ENCODE data around the gene IL17D. TPM values are rescaled to one million over a fixed set of nuclear protein-coding genes. Genes with fewer than 3 reads are reported as not detected.

The IL17D gene
- total RNA-seq, result 1 to 10 TPM in 2 of 4 donors, not detected in 2; 2.4 to 3.9 TPM

GRCh38 chr13:20702915-20703779, at the start of gene IL17D:
Gene IL17D, plus strand, starts transcription at chr13:20703699. Its CDS starts 303 bp downstream, at chr13:20704002.
- Histone ChIP-seq H3K9me3 (no peaks in the 10 kb centered on the region), H3K27ac (peak within 1 kb of the TSS in 3 of 4 donors; percentile 47 to 77 (median 58))
- DNase-seq, result peak in 1 of 3 donors; percentile 64

GRCh38 chr13:20654156-20654555, 49.3 kb upstream of the IL17D start:
- no peaks in the 10 kb centered on the region for H3K9me3 ChIP-seq
- H3K27me3 ChIP-seq, result no peaks in the 10 kb centered on the region
- H3K36me3 ChIP-seq, result peaks cover 0 to 12% (median 0%) of the 10 kb centered on the region in 3 donors
- DNase-seq, result no peak
- TF ChIP-seq POLR2A (IDR thresholded peaks at IDR 0.05) (no peak), CTCF (IDR thresholded peaks at IDR 0.05) (no peak)
- H3K4me1 ChIP-seq, result no peaks in the 10 kb centered on the region
- no peak overlapping the region for H3K4me3 ChIP-seq
- H3K27ac ChIP-seq, result no peak overlapping the region

More at GRCh38 chr13:20702915-20703779, at the start of gene IL17D:
- Histone ChIP-seq H3K4me3 (peak within 1 kb of the TSS; percentile 49 to 88 (median 77)), H3K4me1 (peaks cover 0 to 6% (median 3%) of the 10 kb centered on the region in 4 donors), H3K27me3 (no peaks in the 10 kb centered on the region), H3K36me3 (no peaks in the 10 kb centered on the region)
- no peak for TF ChIP-seq POLR2A (IDR thresholded peaks at IDR 0.05)

GRCh38 chr13:20658451-20659040, 45.0 kb upstream of the IL17D start:
- Histone ChIP-seq H3K9me3 (no peaks in the 10 kb centered on the region), H3K4me3 (no peak overlapping the region), H3K27ac (no peak overlapping the region), H3K27me3 (no peaks in the 10 kb centered on the region), H3K36me3 (peaks cover 0 to 16% (median 0%) of the 10 kb centered on the region in 3 donors), H3K4me1 (no peaks in the 10 kb centered on the region)
- no peak for TF ChIP-seq CTCF (IDR thresholded peaks at IDR 0.05)
- TF ChIP-seq POLR2A (IDR thresholded peaks at IDR 0.05), result no peak
- no peak for DNase-seq

GRCh38 chr13:20664351-20664750, 39.1 kb upstream of the IL17D start:
- Histone ChIP-seq H3K27ac (no peak overlapping the region), H3K4me1 (no peaks in the 10 kb centered on the region), H3K36me3 (peaks cover 0 to 4% (median 0%) of the 10 kb centered on the region in 3 donors), H3K4me3 (no peak overlapping the region), H3K27me3 (no peaks in the 10 kb centered on the region), H3K9me3 (no peaks in the 10 kb centered on the region)
- TF ChIP-seq POLR2A (IDR thresholded peaks at IDR 0.05) (no peak), CTCF (IDR thresholded peaks at IDR 0.05) (no peak)
- no peak for DNase-seq

- H3K27me3 ChIP-seq, result no peaks in the 10 kb centered on the region
- peaks cover 0 to 6% (median 0%) of the 10 kb centered on the region in 3 donors for H3K36me3 ChIP-seq
- no peaks in the 10 kb centered on the region for H3K9me3 ChIP-seq
- TF ChIP-seq CTCF (IDR thresholded peaks at IDR 0.05) (no peak), POLR2A (IDR thresholded peaks at IDR 0.05) (no peak)
- H3K4me1 ChIP-seq, result no peaks in the 10 kb centered on the region
- H3K4me3 ChIP-seq, result no peak overlapping the region
- no peak for DNase-seq
- H3K27ac ChIP-seq, result no peak overlapping the region
Observed at GRCh38 chr13:20666948-20667347, 36.6 kb upstream of the IL17D start.
